GM21529 (cell line): ENCODE measurements around the gene RBM26.
"Not testable (repeated sequence)": the region's sequence is repeated elsewhere in the genome, so short reads cannot be mapped to it uniquely, and the experiment has no call there.

ENCODE experiments used
- ATAC-seq: cut with Tn5 transposase; IDR thresholded peaks from one replicate; pipeline ENCODE4 v1.9.1; 2021; ENCODE audit not compliant: unreplicated experiment

RBM26 gene

GRCh38 chr13:79283742-79284141 lies 122.3 kb downstream of the RBM26 start:
- no peak for ATAC-seq

DNA sequence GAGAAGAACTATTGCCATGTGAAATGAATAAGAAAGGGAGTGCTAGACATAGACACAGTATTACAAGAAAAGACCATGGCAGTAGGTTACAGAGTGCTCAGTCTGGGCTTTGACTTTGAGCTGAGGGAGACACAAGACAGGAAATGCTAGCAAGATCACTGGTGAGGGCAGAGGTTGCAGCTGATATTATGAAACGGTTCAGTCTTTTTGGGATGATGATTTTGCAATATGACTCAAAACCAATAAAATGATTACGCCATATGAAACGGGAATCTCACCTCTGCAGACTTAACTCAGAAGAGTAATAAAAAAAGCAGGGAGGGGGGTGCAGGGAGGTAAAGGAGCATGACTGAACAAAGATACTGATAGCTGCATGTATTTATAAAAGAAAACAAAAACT lies 123.1 kb downstream of the RBM26 start:
- ATAC-seq: no peak

GRCh38 chr13:79282508-79282907 lies 123.5 kb downstream of the RBM26 start:
- no peak for ATAC-seq

GRCh38 chr13:79281339-79281747 lies 124.7 kb downstream of the RBM26 start:
- no peak for ATAC-seq

DNA sequence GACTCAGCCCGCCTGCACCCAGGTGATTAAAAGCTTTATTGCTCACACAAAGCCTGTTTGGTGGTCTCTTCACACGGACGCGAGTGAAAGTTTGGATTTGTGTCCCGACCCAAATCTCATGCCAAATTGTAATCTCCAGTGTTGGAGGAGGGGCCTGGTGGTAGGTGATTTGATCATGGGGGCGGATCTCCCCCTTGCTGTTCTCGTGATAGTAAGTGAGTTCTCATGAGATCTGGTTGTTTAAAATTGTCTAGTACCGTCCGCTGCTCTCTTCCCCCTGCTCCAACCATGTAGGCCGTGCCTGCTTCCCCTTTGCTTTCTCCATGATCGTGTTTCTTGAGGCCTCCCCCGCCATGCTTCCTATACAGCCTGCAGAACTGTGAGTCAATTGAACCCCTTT lies 126.3 kb downstream of the RBM26 start:
- ATAC-seq: not testable (repeated sequence)

GRCh38 chr13:79273045-79273444 lies 133.0 kb downstream of the RBM26 start:
- no peak for ATAC-seq

DNA sequence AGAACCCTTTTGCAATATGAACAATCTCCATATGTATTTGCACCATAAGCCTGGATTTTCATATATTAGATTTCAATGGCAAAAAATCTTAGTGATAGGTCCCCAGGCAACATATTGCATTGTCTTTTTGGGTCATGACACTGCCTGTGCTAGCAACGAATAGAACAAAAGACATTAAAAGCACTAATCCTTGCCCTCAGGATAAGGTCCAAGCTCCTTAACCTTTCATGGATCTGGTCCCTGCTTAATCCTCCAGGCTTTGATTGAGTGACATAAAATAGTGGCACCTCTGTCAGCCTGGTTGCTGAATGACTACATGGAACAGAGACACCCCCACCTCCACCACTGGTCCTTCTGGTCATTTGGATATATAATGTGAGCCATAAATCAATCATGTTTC lies 134.4 kb downstream of the RBM26 start:
- ATAC-seq: no peak

DNA sequence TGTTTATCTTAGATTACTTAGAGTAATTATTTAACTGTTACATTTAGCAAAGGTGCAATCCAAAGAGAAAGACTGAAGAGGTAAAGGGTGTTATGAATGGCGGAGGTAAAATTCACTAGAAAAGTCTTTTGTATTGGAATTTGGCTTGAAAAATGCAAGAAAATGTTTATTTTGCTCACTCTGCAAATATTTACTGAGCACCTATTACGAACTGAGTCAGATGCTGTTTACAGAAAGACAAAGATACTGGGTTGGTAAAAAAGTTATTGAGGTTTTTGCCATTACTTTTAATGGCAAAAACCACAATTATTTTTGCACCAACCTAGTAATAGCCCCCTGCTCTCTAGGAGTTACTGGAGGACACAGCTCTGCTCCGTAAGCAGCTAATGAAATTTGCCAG lies 135.2 kb downstream of the RBM26 start:
- ATAC-seq: no peak
